ENCODE results near the gene LY86. TPM values are rescaled to one million over a fixed set of nuclear protein-coding genes. Genes with fewer than 3 reads are reported as not detected.

LY86 gene
- total and polyA plus RNA-seq, 9 of the 15 experiments (the other 6 are each of a cell fraction or from before 2014, with no cell fraction given), result 0.08 to 0.20 TPM; not detected in 7

- Histone ChIP-seq H3K27ac (ENCODE audit: extremely low read depth, low read depth, low read length) (no peak overlapping the region), H3K4me2 (ENCODE audit: insufficient read depth, low read length) (no peak overlapping the region), H4K20me1 (replicated peaks; ENCODE audit: control insufficient read depth, insufficient read depth, low read length) (no peaks in the 10 kb centered on the region), H3K9me1 (ENCODE audit: control insufficient read depth, insufficient read depth, low read length) (no peaks in the 10 kb centered on the region), H3K4me3 (no peak overlapping the region), H3K9me3 (replicated peaks; ENCODE audit: control insufficient read depth, insufficient read depth, low read depth, low read length) (no peaks in the 10 kb centered on the region), H3K79me2 (ENCODE audit: control insufficient read depth, insufficient read depth, low read length) (no peaks in the 10 kb centered on the region), H3K27me3 (ENCODE audit: control insufficient read depth in 2 of 2, insufficient read depth in 2 of 2, low read length in 2 of 2) (peaks cover 27 to 51% of the 10 kb centered on the region in 2 experiments), H3K36me3 (ENCODE audit: control insufficient read depth, insufficient read depth, low read length) (no peaks in the 10 kb centered on the region), H3K4me1 (replicated peaks in 1 of 2; ENCODE audit: control insufficient read depth in 2 of 2, insufficient read depth in 2 of 2, low read length in 2 of 2) (no peaks in the 10 kb centered on the region), H2AFZ (ENCODE audit: low read depth, low read length) (no peak overlapping the region), H3K9ac (ENCODE audit: insufficient read depth in 1 of 2, low read depth in 2 of 2, low read length in 2 of 2) (no peak overlapping the region)
- no TSS peak for BruUV-seq (replicated peaks)
- intact Hi-C loops (cut with micrococcal nuclease) (no loop called here), in situ Hi-C loops (cut with MboI) (no loop called here)
- 9% methylated on average over 1 of the region's 1 CpG for WGBS (ENCODE audit: insufficient coverage, low coverage, missing lambda C conversion rate)
- POLR2A ChIA-PET, result interaction anchor here (0.5 to 2.0 kb wide), 5 partner anchors 8 to 55 kb away, joined by 3 to 7 read pairs (median 4); no protein-coding TSS in a partner anchor
- DNase-seq (ENCODE audit: extremely low read depth in 1 of 4, low spot score in 3 of 4) (no peak), FAIRE-seq (no peak), ATAC-seq (no peak)
- CTCF ChIA-PET (ENCODE audit: low intra/inter-chr PET ratio), result no interaction called here
- TF ChIP-seq PTTG1 (tag; IDR thresholded peaks at IDR 0.05; ENCODE audit: low read depth) (no peak), PCBP1 (IDR thresholded peaks at IDR 0.05; ENCODE audit: low read depth, low read length, poor library complexity, severe bottlenecking) (no peak), ZC3H4 (CRISPR knock-in tag; IDR thresholded peaks at IDR 0.05; ENCODE audit: borderline replicate concordance) (no peak), RUNX1 (IDR thresholded peaks at IDR 0.05; ENCODE audit: low read depth) (no peak), ZNF217 (CRISPR knock-in tag; IDR thresholded peaks at IDR 0.05) (no peak), BMI1 (IDR thresholded peaks at IDR 0.05; ENCODE audit: low read length) (no peak), HNRNPUL1 (IDR thresholded peaks at IDR 0.05; ENCODE audit: low read length) (no peak), RBM25 (IDR thresholded peaks at IDR 0.05; ENCODE audit: low read depth, low read length, severe bottlenecking) (no peak), ZNF184 (CRISPR knock-in tag; IDR thresholded peaks at IDR 0.05) (no peak), CBX1 (IDR thresholded peaks at IDR 0.05; ENCODE audit: low read depth) (no peak), NFIX (CRISPR knock-in tag; IDR thresholded peaks at IDR 0.05; ENCODE audit: low read depth) (no peak), ZFP1 (CRISPR knock-in tag; IDR thresholded peaks at IDR 0.05) (no peak), MYC (IDR thresholded peaks at IDR 0.05; ENCODE audit: low read depth, low read length) (no peak), MYC (CRISPR knock-in tag; IDR thresholded peaks at IDR 0.05; ENCODE audit: borderline replicate concordance, low read depth) (no peak)
- TF ChIP-seq, protein P1, sequence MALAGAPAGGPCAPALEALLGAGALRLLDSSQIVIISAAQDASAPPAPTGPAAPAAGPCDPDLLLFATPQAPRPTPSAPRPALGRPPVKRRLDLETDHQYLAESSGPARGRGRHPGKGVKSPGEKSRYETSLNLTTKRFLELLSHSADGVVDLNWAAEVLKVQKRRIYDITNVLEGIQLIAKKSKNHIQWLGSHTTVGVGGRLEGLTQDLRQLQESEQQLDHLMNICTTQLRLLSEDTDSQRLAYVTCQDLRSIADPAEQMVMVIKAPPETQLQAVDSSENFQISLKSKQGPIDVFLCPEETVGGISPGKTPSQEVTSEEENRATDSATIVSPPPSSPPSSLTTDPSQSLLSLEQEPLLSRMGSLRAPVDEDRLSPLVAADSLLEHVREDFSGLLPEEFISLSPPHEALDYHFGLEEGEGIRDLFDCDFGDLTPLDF (CRISPR knock-in tag; IDR thresholded peaks at IDR 0.05), result no peak
- TF ChIP-seq, protein P2, sequence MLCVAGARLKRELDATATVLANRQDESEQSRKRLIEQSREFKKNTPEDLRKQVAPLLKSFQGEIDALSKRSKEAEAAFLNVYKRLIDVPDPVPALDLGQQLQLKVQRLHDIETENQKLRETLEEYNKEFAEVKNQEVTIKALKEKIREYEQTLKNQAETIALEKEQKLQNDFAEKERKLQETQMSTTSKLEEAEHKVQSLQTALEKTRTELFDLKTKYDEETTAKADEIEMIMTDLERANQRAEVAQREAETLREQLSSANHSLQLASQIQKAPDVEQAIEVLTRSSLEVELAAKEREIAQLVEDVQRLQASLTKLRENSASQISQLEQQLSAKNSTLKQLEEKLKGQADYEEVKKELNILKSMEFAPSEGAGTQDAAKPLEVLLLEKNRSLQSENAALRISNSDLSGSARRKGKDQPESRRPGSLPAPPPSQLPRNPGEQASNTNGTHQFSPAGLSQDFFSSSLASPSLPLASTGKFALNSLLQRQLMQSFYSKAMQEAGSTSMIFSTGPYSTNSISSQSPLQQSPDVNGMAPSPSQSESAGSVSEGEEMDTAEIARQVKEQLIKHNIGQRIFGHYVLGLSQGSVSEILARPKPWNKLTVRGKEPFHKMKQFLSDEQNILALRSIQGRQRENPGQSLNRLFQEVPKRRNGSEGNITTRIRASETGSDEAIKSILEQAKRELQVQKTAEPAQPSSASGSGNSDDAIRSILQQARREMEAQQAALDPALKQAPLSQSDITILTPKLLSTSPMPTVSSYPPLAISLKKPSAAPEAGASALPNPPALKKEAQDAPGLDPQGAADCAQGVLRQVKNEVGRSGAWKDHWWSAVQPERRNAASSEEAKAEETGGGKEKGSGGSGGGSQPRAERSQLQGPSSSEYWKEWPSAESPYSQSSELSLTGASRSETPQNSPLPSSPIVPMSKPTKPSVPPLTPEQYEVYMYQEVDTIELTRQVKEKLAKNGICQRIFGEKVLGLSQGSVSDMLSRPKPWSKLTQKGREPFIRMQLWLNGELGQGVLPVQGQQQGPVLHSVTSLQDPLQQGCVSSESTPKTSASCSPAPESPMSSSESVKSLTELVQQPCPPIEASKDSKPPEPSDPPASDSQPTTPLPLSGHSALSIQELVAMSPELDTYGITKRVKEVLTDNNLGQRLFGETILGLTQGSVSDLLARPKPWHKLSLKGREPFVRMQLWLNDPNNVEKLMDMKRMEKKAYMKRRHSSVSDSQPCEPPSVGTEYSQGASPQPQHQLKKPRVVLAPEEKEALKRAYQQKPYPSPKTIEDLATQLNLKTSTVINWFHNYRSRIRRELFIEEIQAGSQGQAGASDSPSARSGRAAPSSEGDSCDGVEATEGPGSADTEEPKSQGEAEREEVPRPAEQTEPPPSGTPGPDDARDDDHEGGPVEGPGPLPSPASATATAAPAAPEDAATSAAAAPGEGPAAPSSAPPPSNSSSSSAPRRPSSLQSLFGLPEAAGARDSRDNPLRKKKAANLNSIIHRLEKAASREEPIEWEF (CRISPR knock-in tag; IDR thresholded peaks at IDR 0.05), result no peak
- TF ChIP-seq, protein P3, sequence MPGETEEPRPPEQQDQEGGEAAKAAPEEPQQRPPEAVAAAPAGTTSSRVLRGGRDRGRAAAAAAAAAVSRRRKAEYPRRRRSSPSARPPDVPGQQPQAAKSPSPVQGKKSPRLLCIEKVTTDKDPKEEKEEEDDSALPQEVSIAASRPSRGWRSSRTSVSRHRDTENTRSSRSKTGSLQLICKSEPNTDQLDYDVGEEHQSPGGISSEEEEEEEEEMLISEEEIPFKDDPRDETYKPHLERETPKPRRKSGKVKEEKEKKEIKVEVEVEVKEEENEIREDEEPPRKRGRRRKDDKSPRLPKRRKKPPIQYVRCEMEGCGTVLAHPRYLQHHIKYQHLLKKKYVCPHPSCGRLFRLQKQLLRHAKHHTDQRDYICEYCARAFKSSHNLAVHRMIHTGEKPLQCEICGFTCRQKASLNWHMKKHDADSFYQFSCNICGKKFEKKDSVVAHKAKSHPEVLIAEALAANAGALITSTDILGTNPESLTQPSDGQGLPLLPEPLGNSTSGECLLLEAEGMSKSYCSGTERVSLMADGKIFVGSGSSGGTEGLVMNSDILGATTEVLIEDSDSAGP (CRISPR knock-in tag; IDR thresholded peaks at IDR 0.05), result no peak
Measured at GRCh38 chr6:6622501-6622900, 34.0 kb downstream of the LY86 start.
